Measurements from ENCODE around the gene TRPM8. TPM values are rescaled to one million over a fixed set of nuclear protein-coding genes. Genes with fewer than 3 reads are reported as not detected.

The TRPM8 gene
- total RNA-seq, 2 donors from 2014 or later, result not detected

- Histone ChIP-seq H3K27me3 (replicated peaks; ENCODE audit: insufficient read depth) (no peaks in the 10 kb centered on the region), H3K4me1 (ENCODE audit: control insufficient read depth in 1 of 2, low read depth in 2 of 2) (no peaks in the 10 kb centered on the region), H3K27ac (no peak overlapping the region), H3K4me3 (no peak overlapping the region), H3K9me3 (no peaks in the 10 kb centered on the region), H3K36me3 (no peaks in the 10 kb centered on the region)
- TF ChIP-seq CTCF (IDR thresholded peaks at IDR 0.05), result no peak
- no peak for DNase-seq (ENCODE audit: low spot score)
- no peak for ATAC-seq (ENCODE audit: insufficient number of reproducible peaks, low FRiP score, low read depth)
Observed at GRCh38 chr2:234051374-234052070, 134.3 kb downstream of the TRPM8 start.

- ATAC-seq (ENCODE audit: insufficient number of reproducible peaks, low FRiP score, low read depth) (no peak), DNase-seq (ENCODE audit: low spot score) (no peak)
- no peaks in the 10 kb centered on the region for H3K9me3 ChIP-seq
- no peak overlapping the region for H3K4me3 ChIP-seq
- H3K36me3 ChIP-seq, result no peaks in the 10 kb centered on the region
- no peak overlapping the region for H3K27ac ChIP-seq
- H3K27me3 ChIP-seq (replicated peaks; ENCODE audit: insufficient read depth), result no peaks in the 10 kb centered on the region
- H3K4me1 ChIP-seq (ENCODE audit: control insufficient read depth in 1 of 2, low read depth in 2 of 2), result no peaks in the 10 kb centered on the region
- no peak for TF ChIP-seq CTCF (IDR thresholded peaks at IDR 0.05)
Observed at GRCh38 chr2:234058881-234059280, 141.7 kb downstream of the TRPM8 start.

GRCh38 chr2:234060236-234060635 lies 143.1 kb downstream of the TRPM8 start:
- no peaks in the 10 kb centered on the region for H3K36me3 ChIP-seq
- H3K9me3 ChIP-seq, result no peaks in the 10 kb centered on the region
- DNase-seq (ENCODE audit: low spot score), result no peak
- no peak overlapping the region for H3K4me3 ChIP-seq
- H3K27ac ChIP-seq, result no peak overlapping the region
- no peak for TF ChIP-seq CTCF (IDR thresholded peaks at IDR 0.05)
- H3K4me1 ChIP-seq (ENCODE audit: control insufficient read depth in 1 of 2, low read depth in 2 of 2), result no peaks in the 10 kb centered on the region
- no peak for ATAC-seq (ENCODE audit: insufficient number of reproducible peaks, low FRiP score, low read depth)
- no peaks in the 10 kb centered on the region for H3K27me3 ChIP-seq (replicated peaks; ENCODE audit: insufficient read depth)

GRCh38 chr2:234061624-234062257 lies 144.6 kb downstream of the TRPM8 start:
- TF ChIP-seq CTCF (IDR thresholded peaks at IDR 0.05), result no peak
- no peaks in the 10 kb centered on the region for H3K27me3 ChIP-seq (replicated peaks; ENCODE audit: insufficient read depth)
- no peaks in the 10 kb centered on the region for H3K4me1 ChIP-seq (ENCODE audit: control insufficient read depth in 1 of 2, low read depth in 2 of 2)
- no peak overlapping the region for H3K4me3 ChIP-seq
- ATAC-seq (ENCODE audit: insufficient number of reproducible peaks, low FRiP score, low read depth) (no peak), DNase-seq (ENCODE audit: low spot score) (no peak)
- no peaks in the 10 kb centered on the region for H3K36me3 ChIP-seq
- no peak overlapping the region for H3K27ac ChIP-seq
- no peaks in the 10 kb centered on the region for H3K9me3 ChIP-seq

- Histone ChIP-seq H3K27ac (no peak overlapping the region), H3K27me3 (replicated peaks; ENCODE audit: insufficient read depth) (no peaks in the 10 kb centered on the region), H3K36me3 (no peaks in the 10 kb centered on the region), H3K4me1 (ENCODE audit: control insufficient read depth in 1 of 2, low read depth in 2 of 2) (no peaks in the 10 kb centered on the region), H3K4me3 (no peak overlapping the region), H3K9me3 (no peaks in the 10 kb centered on the region)
- TF ChIP-seq CTCF (IDR thresholded peaks at IDR 0.05), result no peak
- no peak for ATAC-seq (ENCODE audit: insufficient number of reproducible peaks, low FRiP score, low read depth)
- no peak for DNase-seq (ENCODE audit: low spot score)
Observed at GRCh38 chr2:234066587-234066986, 149.4 kb downstream of the TRPM8 start.

Other genes starting within 250 kb of the TRPM8 start
- gene UGT1A9, start 245.5 kb upstream of the TRPM8 start, total RNA-seq, result not detected
- under 1 TPM in 1 of 2 donors, not detected in 1; 0.35 TPM for gene UGT1A7, start 235.5 kb upstream of the TRPM8 start, total RNA-seq
- gene UGT1A6, start 224.5 kb upstream of the TRPM8 start, total RNA-seq, result not detected
- gene UGT1A5, start 204.5 kb upstream of the TRPM8 start, total RNA-seq, result not detected
- not detected for gene UGT1A4, start 198.6 kb upstream of the TRPM8 start, total RNA-seq
- gene UGT1A3, start 188.3 kb upstream of the TRPM8 start, total RNA-seq, result not detected
- gene UGT1A1, start 157.1 kb upstream of the TRPM8 start, total RNA-seq, result not detected
- not detected for gene MROH2A, start 139.0 kb upstream of the TRPM8 start, total RNA-seq
- gene HJURP, start 62.8 kb upstream of the TRPM8 start, total RNA-seq, result 1 to 10 TPM in 1 of 2 donors, under 1 TPM in 1; 0.95 to 1.6 TPM
- not detected for gene SPP2, start 133.3 kb downstream of the TRPM8 start, total RNA-seq

Measured in thoracic aorta (tissue), 2 donors.